ENCODE data around the gene SLC35B2. TPM values are rescaled to one million over a fixed set of nuclear protein-coding genes. Genes with fewer than 3 reads are reported as not detected.

SLC35B2 gene
- total RNA-seq, 2 experiments from 2014 or later = 6.4 to 7.0 TPM

- intact Hi-C loops (cut with DNase I, micrococcal nuclease) = no loop called here
- no peak for TF ChIP-seq CTCF (IDR thresholded peaks at IDR 0.05)
- DNase-seq = no peak
- Histone ChIP-seq H3K4me3 (ENCODE audit: low read length) (no peak overlapping the region), H3K36me3 (ENCODE audit: insufficient read depth, low read length) (no peaks in the 10 kb centered on the region), H3K27ac (ENCODE audit: low read depth in 1 of 2, low read length in 2 of 2) (no peak overlapping the region), H3K9me3 (ENCODE audit: control insufficient read depth in 1 of 2, insufficient read depth in 1 of 2, low read length in 2 of 2) (peaks cover 0 to 4% of the 10 kb centered on the region in 2 experiments), H3K4me1 (ENCODE audit: insufficient read depth, low read length) (no peaks in the 10 kb centered on the region), H3K27me3 (ENCODE audit: control insufficient read depth in 1 of 2, insufficient read depth in 2 of 2, low read length in 2 of 2) (peaks cover 32 to 35% of the 10 kb centered on the region in 2 experiments)
- no peak for ATAC-seq (ENCODE audit: poor library complexity)
- peaks cover 67% of the 10 kb centered on the region for H3K27me3 Mint-ChIP-seq
- H3K4me1 Mint-ChIP-seq (ENCODE audit: low read depth) = no peaks in the 10 kb centered on the region
- H3K36me3 Mint-ChIP-seq (ENCODE audit: low read depth) = no peaks in the 10 kb centered on the region
- H3K9me3 Mint-ChIP-seq = no peaks in the 10 kb centered on the region
- CTCF ChIA-PET = no interaction called here
- POLR2A ChIA-PET = interaction anchor here (1.5 kb wide), 1 partner anchor 11 kb away, joined by 6 read pairs; no protein-coding TSS in a partner anchor
- H3K27ac Mint-ChIP-seq = no peak overlapping the region
- no peak overlapping the region for H3K4me3 Mint-ChIP-seq
Measured at GRCh38 chr6:44284867-44285266, 27.5 kb upstream of the SLC35B2 start.

GRCh38 chr6:44284121-44284520, 26.8 kb upstream of the SLC35B2 start:
- no peaks in the 10 kb centered on the region for H3K4me1 Mint-ChIP-seq (ENCODE audit: low read depth)
- DNase-seq = no peak
- CTCF ChIA-PET = no interaction called here
- intact Hi-C loops (cut with DNase I, micrococcal nuclease) = no loop called here
- H3K27me3 ChIP-seq (ENCODE audit: control insufficient read depth in 1 of 2, insufficient read depth in 2 of 2, low read length in 2 of 2) = peaks cover 26 to 31% of the 10 kb centered on the region in 2 experiments
- H3K27ac ChIP-seq (ENCODE audit: low read depth in 1 of 2, low read length in 2 of 2) = no peak overlapping the region
- no peak for ATAC-seq (ENCODE audit: poor library complexity)
- no peak overlapping the region for H3K4me3 Mint-ChIP-seq
- peaks cover 64% of the 10 kb centered on the region for H3K27me3 Mint-ChIP-seq
- H3K27ac Mint-ChIP-seq = no peak overlapping the region
- no peaks in the 10 kb centered on the region for H3K36me3 ChIP-seq (ENCODE audit: insufficient read depth, low read length)
- H3K9me3 ChIP-seq (ENCODE audit: control insufficient read depth in 1 of 2, insufficient read depth in 1 of 2, low read length in 2 of 2) = no peaks in the 10 kb centered on the region
- H3K4me3 ChIP-seq (ENCODE audit: low read length) = no peak overlapping the region
- POLR2A ChIA-PET = interaction anchor here (1.5 kb wide), 1 partner anchor 12 kb away, joined by 6 read pairs; no protein-coding TSS in a partner anchor
- H3K36me3 Mint-ChIP-seq (ENCODE audit: low read depth) = no peaks in the 10 kb centered on the region
- no peak for TF ChIP-seq CTCF (IDR thresholded peaks at IDR 0.05)
- no peaks in the 10 kb centered on the region for H3K4me1 ChIP-seq (ENCODE audit: insufficient read depth, low read length)
- no peaks in the 10 kb centered on the region for H3K9me3 Mint-ChIP-seq

GRCh38 chr6:44278774-44279697, 21.7 kb upstream of the SLC35B2 start:
- no peak for ATAC-seq (ENCODE audit: poor library complexity)

More at GRCh38 chr6:44278774-44279697, 21.7 kb upstream of the SLC35B2 start:
- H3K9me3 Mint-ChIP-seq = no peaks in the 10 kb centered on the region
- H3K4me1 ChIP-seq (ENCODE audit: insufficient read depth, low read length) = peaks cover 11% of the 10 kb centered on the region
- ChIA-PET CTCF (no interaction called here), POLR2A (no interaction called here)
- H3K27ac ChIP-seq (ENCODE audit: low read depth in 1 of 2, low read length in 2 of 2) = no peak overlapping the region
- H3K9me3 ChIP-seq (ENCODE audit: control insufficient read depth in 1 of 2, insufficient read depth in 1 of 2, low read length in 2 of 2) = no peaks in the 10 kb centered on the region
- peaks cover 5% of the 10 kb centered on the region for H3K4me1 Mint-ChIP-seq (ENCODE audit: low read depth)
- DNase-seq = no peak
- H3K27me3 Mint-ChIP-seq = peaks cover 55% of the 10 kb centered on the region
- no peak overlapping the region for H3K27ac Mint-ChIP-seq
- intact Hi-C loops (cut with DNase I, micrococcal nuclease) = no loop called here
- no peak overlapping the region for H3K4me3 Mint-ChIP-seq
- H3K4me3 ChIP-seq (ENCODE audit: low read length) = no peak overlapping the region
- no peaks in the 10 kb centered on the region for H3K36me3 ChIP-seq (ENCODE audit: insufficient read depth, low read length)
- H3K27me3 ChIP-seq (ENCODE audit: control insufficient read depth in 1 of 2, insufficient read depth in 2 of 2, low read length in 2 of 2) = peaks cover 33 to 40% of the 10 kb centered on the region in 2 experiments
- no peaks in the 10 kb centered on the region for H3K36me3 Mint-ChIP-seq (ENCODE audit: low read depth)
- no peak for TF ChIP-seq CTCF (IDR thresholded peaks at IDR 0.05)
